GM15510 (cell line): Measurements from ENCODE around the gene ZNF23.

Experiments
- POLR2A ChIP-seq: IDR thresholded peaks from 3 replicates; pipeline ENCODE4 v1.6.1; 2011; ENCODE audit warnings: borderline replicate concordance; ENCODE audit not compliant: insufficient read length; ENCODE audit errors: extremely low read depth

ZNF23 gene

DNA sequence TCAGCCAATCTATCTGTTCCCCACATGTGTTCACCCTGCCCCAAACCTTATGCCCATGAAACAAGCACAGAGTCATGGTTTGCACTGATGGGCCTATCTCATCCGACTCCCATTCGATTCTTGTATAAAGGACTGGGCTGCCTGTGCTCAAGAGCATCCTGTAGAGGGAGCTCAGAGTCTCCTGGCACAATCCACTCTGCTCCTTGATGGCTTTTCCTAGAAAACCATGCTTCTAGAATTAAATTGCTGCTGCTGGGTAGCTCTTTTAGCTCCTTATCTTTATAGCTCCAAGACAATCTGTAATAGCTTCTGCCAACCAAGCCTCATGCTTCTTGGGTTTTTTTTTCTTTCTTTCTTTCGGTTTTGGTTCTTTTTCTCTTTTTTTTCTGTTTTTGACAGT lies 17.4 kb upstream of the ZNF23 start:
- no peak for TF ChIP-seq POLR2A

DNA sequence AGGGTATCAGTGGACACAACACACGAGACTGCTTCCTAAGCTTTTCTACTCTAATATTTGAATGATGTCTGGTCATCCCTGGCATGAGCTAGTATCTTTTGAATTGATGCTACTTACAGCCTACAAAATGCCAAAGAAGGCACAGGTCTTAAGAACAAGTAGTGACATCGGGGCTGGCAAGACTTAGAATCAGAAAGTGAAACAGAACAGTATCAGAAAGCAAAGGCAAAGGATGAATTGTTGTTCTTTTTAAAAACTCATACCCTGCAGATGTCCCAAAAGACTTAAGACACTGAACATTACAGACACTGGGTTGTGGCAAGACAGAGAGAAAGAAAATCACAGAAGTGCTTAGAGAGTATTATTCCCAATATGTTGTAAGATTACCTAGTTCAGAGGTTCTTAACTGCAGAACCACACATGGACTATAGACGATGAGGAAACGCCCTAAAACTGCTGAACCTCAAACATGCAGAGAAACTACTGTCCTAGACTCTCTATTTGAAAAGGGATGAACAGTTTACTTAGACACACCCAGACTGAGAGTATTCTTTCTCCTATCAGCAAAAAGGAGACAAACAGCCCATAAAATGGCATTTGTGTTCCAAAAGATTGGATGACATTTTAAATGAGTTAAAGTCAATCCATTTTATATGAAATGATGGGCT lies 14.5 kb upstream of the ZNF23 start:
- no peak for TF ChIP-seq POLR2A

DNA sequence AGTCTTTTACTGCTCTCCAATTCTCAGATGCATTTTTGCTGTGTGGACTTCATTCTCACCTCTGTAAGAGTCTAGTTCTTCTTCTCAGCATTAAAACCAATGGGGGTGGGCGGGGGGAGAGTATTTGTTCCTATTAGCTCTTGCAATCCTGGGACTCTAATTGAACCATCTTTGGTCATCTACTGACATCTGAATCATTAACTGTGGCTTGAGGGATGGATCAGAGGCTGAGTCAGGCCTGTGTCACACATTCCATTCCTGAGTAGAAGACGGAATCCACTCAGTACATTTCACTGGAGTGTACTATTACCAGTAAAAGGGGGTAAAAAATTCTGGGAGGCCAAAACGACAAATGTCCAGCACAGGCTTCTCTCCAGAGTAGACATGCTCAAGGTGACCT lies 12.8 kb upstream of the ZNF23 start:
- no peak for TF ChIP-seq POLR2A

DNA sequence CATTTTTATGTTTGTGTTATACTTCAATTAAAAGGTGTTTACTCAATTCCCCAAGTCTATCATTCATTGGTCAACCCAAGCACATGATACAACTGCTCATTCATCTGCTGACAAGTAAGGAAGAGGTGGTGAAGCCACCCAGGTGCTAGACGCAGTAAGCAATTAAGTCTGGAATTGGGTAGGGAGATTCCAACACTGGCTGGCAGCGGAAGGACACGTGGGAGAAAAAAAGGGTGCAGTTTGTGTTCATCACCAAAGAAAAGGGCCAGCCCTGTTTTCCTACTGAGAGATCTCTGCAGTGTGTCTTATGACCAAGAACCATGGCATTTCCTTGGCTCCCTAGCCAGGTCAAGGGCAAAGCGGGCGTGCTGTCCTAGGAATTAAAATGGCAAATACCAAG lies 11.8 kb upstream of the ZNF23 start:
- no peak for TF ChIP-seq POLR2A

DNA sequence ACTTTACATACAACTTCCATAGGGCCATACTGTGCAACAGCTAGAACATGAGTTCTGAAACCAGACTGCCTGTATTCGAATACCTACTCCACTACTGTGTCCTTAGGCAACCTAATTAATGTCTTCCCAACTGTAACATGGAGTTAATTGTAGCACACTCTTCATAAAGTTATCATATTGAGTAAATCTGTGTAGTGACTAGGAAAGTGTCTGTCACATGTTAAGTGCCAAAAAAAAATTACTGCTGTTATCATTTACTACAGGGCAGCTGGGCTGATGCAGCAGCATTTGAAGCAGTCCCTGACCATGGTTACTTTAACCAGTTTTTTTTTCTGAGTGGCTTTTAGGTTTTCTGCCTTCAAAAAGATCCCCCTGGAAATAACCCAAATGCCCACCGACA lies 10.9 kb upstream of the ZNF23 start:
- TF ChIP-seq POLR2A = no peak

DNA sequence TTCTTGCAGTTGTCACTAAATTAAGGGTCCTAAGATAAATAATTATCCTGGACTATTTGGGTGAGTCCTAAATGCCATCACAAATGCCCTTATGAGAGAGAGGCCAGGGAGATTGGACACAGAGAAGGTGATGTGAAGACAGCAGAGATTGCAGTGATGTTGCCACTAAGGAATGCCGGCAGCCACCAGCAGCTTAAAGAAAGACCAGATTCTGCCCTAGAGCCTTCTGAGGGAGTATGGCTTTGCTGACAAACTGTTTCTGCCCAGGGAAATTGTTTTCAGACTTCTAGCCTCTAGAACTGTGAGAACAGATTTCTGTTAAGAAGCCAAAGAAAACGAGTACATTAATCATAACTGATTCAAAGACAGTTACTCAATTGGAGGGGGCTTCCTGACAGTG lies 10.0 kb upstream of the ZNF23 start:
- TF ChIP-seq POLR2A = no peak

DNA sequence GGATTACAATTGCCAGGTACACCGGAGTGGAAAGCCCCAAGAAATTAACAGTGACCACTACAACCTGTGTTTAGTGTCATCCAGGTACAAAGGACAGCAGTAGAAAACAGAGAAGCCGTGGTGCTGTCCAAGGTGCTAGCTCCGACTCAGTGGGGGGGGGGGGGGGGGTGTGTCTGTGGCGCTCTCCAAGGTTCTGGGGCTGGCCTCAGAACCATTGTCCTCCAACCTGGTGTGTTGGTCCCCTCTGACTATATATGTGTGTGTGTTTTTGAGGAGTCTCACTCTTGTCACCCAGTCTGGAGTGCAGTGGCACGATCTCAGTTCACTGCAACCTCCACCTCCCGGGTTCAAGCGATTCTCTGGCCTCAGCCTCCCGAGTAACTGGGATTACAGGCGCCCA lies 5.8 kb upstream of the ZNF23 start:
- TF ChIP-seq POLR2A = no peak

DNA sequence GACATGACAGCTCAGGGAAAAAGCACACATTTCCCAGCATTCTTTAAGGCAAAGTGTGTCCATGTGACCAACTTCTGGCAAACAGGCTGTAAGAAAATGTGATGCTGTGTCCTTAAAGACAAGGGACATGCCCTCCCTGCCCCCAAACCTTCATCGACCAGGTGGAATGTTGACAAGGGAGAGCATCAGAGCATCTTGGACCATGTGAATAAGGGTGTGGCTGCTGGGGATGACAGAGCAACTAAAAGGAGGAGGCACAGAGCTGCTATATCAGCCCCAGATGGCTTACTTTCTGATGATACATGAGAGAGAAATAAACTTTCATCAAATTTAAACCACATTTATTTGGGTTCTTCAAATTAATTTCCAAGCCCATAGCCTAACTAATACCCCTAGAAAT lies 2.2 kb upstream of the ZNF23 start:
- no peak for TF ChIP-seq POLR2A

DNA sequence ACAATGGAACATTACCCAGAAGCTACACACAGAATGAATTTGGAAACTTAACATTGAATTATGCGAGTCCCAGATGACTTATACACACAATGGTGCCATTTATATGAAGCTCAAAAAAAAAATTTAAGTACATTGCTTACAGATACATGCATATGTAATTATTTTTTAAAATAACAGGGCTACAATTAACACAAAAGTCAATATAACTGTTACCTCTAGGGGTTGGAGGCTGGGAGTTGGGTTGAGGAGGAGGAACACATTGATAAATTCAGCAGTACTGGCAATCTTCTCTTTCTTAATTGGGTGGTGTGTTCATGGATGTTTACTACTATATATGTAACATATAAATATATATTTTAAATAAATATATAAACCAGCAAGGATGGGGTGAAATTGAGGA lies 1.1 kb downstream of the ZNF23 start:
- no peak for TF ChIP-seq POLR2A

DNA sequence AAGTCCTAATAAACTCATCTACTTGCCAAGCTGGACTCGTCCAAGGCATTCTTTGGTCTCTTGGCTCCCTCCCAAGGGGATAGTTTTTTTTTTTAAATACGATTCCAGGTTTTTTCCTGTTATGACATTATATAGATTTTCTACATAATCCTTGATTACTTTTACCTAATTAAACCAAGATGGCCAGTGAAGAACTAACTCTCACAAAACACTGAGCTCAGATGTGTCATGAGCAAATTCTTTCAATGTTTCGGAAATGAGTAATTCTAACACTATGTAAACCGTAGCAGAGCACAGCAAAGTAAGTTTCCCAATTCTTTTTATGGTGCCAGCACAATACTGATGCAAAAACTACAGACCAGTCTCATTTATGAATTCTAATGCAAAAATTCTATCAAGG lies 1.8 kb downstream of the ZNF23 start:
- no peak for TF ChIP-seq POLR2A

DNA sequence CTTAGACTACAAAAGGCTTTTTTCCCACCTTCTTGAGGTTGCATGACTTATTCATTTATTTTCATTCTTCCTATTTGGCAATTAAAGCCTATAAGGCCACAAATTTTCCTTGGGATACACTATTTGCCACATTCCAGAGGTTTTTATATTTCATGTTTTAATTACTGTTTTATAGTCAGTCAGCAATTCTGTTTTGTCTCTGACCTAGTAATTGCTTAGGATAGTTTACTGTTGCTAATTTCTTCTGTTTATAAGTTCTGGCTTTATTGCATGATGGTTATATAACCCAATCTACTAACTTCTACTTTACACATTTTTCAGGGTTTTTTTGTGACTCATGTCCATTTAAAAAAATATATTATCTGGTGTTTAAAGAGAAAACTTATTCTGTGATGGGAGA lies 2.5 kb downstream of the ZNF23 start:
- TF ChIP-seq POLR2A = no peak

DNA sequence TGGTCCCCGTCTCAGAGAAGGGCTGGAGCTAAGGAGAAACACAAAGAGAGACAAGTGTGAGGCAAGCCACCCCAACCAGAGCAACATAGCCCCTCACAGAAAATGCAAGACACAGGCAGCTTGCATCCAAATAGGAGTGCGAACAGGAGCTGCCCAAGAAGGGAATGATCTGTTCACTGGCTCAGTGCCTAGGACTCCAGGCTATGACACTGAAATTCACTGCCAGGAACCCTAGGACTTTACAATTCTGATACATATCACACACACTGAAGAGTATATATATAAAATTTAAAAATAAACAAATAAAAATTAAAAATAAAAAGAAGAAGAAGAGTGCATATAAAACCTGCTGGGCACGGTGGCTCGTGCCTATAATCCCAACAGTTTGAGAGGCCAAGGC lies 5.2 kb downstream of the ZNF23 start:
- TF ChIP-seq POLR2A = no peak

DNA sequence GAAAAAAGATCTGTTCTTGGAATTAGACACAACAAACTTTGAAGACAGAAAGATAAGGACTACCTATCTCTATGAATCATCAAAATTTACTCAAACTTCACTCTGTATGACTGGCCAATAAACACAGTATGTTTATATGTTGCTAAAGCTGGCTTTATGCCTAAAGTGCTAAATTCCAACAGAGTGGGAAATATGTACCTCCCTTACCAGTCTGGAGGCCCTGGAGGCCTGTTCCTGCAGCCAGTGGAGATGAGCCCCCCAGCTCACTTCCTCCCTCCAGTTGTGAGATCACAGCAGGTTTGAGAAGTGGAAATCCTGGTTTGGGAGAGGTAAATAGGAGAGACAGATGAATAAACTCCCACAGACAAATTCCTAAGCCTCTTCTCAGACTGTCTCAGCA lies 9.0 kb downstream of the ZNF23 start:
- TF ChIP-seq POLR2A = no peak

DNA sequence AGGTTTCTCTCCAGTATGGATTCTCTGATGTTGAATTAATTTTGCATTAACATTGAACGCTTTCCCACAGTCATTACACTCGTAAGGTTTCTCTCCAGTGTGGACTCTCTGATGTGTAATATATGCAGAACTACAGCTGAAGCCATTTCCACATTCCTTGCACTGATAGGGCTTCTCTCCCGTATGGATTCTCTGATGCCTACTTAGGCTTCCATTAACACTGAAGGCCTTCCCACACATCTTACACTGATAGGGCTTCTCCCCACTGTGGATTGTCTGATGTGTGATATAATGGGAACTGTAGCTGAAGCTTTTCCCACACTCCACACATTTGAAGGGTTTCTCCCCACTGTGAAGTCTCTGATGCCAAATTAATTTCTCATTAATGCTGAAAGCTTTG lies 13.0 kb downstream of the ZNF23 start:
- TF ChIP-seq POLR2A = no peak

DNA sequence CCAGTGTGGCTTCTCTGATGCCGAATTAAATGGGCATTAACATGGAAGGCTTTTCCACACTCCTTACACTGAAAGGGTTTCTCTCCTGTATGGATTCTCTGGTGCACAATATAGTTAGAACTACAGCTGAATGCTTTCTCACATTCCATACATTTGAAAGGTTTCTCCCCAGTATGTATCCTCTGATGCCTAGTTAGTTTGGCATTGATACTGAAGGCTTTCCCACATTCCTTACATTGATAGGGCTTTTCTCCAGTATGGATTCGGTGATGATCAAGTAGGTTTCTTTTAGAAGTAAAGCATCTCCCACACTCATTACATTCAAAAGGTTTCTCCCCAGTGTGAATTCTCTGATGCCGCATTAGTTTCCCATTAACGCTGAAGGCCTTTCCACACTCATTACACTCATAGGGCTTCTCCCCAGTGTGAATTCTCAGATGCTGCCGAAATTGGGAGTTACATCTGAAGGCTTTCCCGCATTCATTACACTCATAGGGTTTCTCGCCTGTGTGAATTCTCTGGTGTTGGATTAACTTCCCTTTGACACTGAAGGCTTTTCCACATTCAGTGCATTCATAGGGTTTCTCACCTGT lies 13.7 kb downstream of the ZNF23 start:
- no peak for TF ChIP-seq POLR2A

DNA sequence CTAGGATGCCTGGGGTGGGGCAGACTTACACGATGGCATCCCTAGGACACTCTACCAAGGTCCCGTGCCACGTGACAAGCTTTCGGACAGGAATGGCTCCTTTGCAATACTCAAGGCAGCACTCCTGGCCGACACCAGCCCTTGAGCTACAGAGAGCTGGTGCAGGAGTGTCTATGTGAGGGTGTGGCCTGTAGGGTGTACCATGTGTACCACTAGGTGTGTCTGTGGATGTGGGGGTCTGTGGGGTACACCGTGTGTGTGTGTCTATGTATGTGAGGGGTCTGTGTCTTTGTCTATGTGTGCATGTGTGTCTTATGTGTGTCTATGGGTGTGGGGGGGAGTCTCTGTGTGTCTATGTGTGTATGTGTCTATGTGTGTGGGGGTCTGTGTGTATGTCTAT lies 18.3 kb downstream of the ZNF23 start:
- no peak for TF ChIP-seq POLR2A

DNA sequence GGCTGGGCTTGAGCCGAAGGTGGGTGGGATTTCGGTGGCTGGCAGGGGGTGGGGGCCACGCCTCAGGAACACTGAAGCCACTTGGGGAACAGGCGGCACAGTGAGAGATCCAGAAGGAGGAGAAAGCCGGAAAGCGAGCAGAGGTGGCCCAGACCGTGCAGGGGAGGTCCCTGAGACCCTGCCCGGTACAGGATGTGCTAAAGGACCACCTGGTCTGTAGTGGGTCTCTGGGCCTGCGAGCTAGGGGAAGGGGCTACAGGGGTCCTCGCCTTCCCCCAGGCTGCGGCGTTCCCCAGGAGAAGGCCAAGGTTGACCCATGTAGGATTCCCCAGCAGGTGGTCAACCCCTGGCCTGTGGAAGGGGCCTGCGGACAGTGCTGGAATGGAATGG lies 20.0 kb downstream of the ZNF23 start, which contains the start of gene TLE7:
TLE7 (minus strand) TSS at position 4 of the 390 bp plus-strand sequence. CDS start 8,730 bp downstream, outside the sequence.
- no peak for TF ChIP-seq POLR2A
